HG03521 (cell line): ENCODE results near the gene LAMTOR3.
"Not testable (repeated sequence)": the region's sequence is repeated elsewhere in the genome, so short reads cannot be mapped to it uniquely, and the experiment has no call there.

Experiments
- ATAC-seq: cut with Tn5 transposase; IDR thresholded peaks from one replicate; pipeline ENCODE4 v1.9.1; 2021; ENCODE audit warnings: mild to moderate bottlenecking, moderate library complexity; ENCODE audit not compliant: unreplicated experiment

Gene LAMTOR3

DNA sequence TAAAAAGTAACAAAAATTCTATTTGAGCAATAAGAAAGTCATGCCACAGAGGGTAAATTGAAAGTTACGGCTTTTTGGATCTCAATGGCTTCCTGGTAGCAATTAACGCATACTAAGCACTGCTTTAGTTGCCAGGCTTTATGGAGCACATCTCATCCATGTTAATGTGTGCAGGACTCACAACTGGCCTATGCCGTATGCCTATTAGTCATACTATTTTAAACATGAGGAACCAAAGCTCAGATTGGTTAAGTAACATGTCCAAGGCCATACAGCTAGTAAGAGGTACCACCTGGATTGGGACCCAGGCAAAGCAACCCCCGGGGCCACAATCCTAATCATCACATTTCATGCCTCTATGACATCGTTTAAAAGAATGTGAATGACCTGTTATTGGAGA, 60.5 kb downstream of the LAMTOR3 start:
- ATAC-seq, result no peak

DNA sequence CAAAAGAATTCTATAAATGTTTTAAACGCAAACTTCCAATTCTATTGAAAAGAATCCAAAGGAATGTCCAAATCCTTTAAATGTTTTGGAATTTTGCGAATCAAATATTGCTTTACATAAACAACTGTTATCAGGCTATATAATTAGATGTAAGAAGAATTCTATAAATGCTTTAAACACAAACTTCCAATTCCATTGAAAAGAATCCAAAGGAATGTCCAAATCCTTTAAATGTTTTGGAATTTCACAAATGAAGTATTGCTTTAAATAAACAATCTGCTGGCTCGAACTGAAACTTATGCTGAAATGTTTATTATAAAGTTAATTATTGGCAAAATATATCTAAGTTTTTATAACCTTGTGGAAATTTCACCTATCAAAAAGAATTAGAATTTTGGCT, 61.5 kb downstream of the LAMTOR3 start:
- ATAC-seq, result no peak

DNA sequence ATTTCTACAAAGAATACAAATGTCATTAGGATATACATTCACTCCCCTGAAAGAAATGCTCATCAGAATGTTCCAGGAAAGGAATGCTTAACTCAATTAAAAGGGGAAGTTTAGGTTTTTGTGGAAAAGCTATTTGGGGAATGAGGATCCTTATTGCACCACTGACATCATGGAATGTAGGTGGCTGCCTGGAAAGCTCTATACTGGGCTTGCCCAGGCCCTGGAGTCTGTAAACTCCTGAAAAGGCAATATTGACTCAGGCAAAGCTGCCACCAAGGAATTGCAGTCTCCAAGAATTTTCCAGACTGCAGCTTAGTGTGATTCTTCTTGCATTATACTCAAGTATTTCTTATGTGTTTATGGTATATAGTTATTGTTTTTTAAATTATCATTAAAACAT, 61.9 kb downstream of the LAMTOR3 start:
- no peak for ATAC-seq

DNA sequence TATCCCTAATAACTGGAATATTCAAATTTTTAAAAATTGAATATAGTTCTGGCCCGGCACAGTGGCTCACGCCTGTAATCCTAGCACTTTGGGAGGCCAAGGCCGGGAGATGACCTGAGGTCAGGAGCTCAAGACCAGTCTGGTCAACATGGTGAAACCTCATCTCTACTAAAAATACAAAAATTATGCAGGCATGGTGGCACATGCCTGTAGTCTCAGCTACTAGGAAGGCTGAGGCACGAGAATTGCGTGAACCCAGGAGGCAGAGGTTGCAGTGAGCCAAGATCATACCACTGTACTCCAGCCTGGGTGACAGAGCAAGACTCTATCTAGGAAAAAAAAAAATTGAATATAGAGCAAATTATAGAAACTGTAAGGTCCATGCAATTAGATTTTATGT, 64.2 kb downstream of the LAMTOR3 start:
- ATAC-seq, result not testable (repeated sequence)

DNA sequence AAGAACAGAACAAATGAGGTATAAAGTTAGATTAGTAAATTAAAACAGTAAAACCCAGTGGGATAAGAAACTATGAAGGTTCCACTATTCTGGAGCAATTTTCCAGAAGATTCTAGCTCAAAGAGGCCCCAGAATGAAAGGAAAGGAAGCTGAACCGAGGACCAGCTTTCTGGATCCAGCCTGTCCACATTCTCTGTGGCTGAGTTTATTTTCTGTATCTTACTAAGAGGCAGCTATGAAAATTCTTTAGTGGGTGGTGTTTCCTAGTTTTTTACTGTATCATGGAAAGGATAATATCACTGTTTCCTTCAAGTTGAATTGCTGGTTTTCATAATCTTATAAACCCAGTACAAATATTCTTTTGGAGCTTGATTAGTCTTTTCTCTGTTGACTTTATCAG, 65.8 kb downstream of the LAMTOR3 start:
- no peak for ATAC-seq
